Left hindlimb (tissue), 1 donor: ENCODE results near the gene TEKT5.
"Not testable (repeated sequence)": the region's sequence is repeated elsewhere in the genome, so short reads cannot be mapped to it uniquely, and the experiment has no call there.

Source experiments
- DNase-seq: peaks from one replicate; pipeline ENCODE4 v3.0.0-alpha.2; 2018

Gene TEKT5

GRCh38 chr16:10625595-10626357, 69.0 kb downstream of the TEKT5 start:
- DNase-seq, result no peak

GRCh38 chr16:10624527-10624926, 70.2 kb downstream of the TEKT5 start:
- DNase-seq, result no peak

- DNase-seq, result no peak
Measured at GRCh38 chr16:10623059-10623458, 71.7 kb downstream of the TEKT5 start.

GRCh38 chr16:10622036-10622921, 72.5 kb downstream of the TEKT5 start:
- peak; percentile 45 for DNase-seq

GRCh38 chr16:10621216-10621949, 73.3 kb downstream of the TEKT5 start:
- DNase-seq, result not testable (repeated sequence)

- DNase-seq, result no peak
Measured at GRCh38 chr16:10620120-10620519, 74.6 kb downstream of the TEKT5 start.

- DNase-seq, result no peak
Measured at GRCh38 chr16:10619271-10619849, 75.4 kb downstream of the TEKT5 start.

GRCh38 chr16:10618710-10619209, 76.0 kb downstream of the TEKT5 start:
- DNase-seq, result no peak

- no peak for DNase-seq
Measured at GRCh38 chr16:10617662-10618420, 76.9 kb downstream of the TEKT5 start.

GRCh38 chr16:10616756-10617640, 77.7 kb downstream of the TEKT5 start:
- DNase-seq, result peak; percentile 83

GRCh38 chr16:10616419-10616755, 78.3 kb downstream of the TEKT5 start:
- no peak for DNase-seq

GRCh38 chr16:10614685-10615084, 80.0 kb downstream of the TEKT5 start:
- no peak for DNase-seq

- DNase-seq, result no peak
Measured at GRCh38 chr16:10613785-10614485, 80.8 kb downstream of the TEKT5 start.

GRCh38 chr16:10612649-10613179, 82.0 kb downstream of the TEKT5 start:
- DNase-seq, result no peak

- DNase-seq, result no peak
Measured at GRCh38 chr16:10611825-10612342, 82.8 kb downstream of the TEKT5 start.

GRCh38 chr16:10610499-10611184, 84.1 kb downstream of the TEKT5 start:
- DNase-seq, result no peak

- no peak for DNase-seq
Measured at GRCh38 chr16:10609402-10609774, 85.3 kb downstream of the TEKT5 start.

- peak; percentile 85 for DNase-seq
Measured at GRCh38 chr16:10608687-10609401, 85.9 kb downstream of the TEKT5 start.

- no peak for DNase-seq
Measured at GRCh38 chr16:10607157-10607556, 87.6 kb downstream of the TEKT5 start.
